ENCODE measurements around the gene TYW1B.
"Not testable (repeated sequence)": the region's sequence is repeated elsewhere in the genome, so short reads cannot be mapped to it uniquely, and the experiment has no call there.

- not testable (repeated sequence) for TF ChIP-seq CTCF, POLR2A (IDR thresholded peaks at IDR 0.05)
Measured at GRCh38 chr7:72561988-72562387, 266.0 kb downstream of the TYW1B start.
